Testis (tissue), 3 donors: Measurements from ENCODE around the gene PBX1. TPM values are rescaled to one million over a fixed set of nuclear protein-coding genes. Genes with fewer than 3 reads are reported as not detected.

Experiments
- DNase-seq: peaks from one replicate; pipeline ENCODE4 v3.0.0-alpha.2; 2019
- H3K27ac ChIP-seq, 2 donors: fragments of 200-600 bp; sonication (generic); one replicate each; pipeline ENCODE4 v1.5.1; 2019
- H3K27me3 ChIP-seq: fragments of 200-600 bp; sonication (generic); one replicate; pipeline ENCODE4 v1.5.1; 2019
- H3K36me3 ChIP-seq: fragments of 200-600 bp; sonication (generic); one replicate; pipeline ENCODE4 v1.5.1; 2017; ENCODE audit warnings: low read depth; ENCODE audit errors: missing control alignments
- H3K4me1 ChIP-seq: fragments of 200-600 bp; sonication (generic); one replicate; pipeline ENCODE4 v1.5.1; 2019
- H3K4me3 ChIP-seq, 2 donors: fragments of 200-600 bp; sonication (generic); one replicate each; pipeline ENCODE4 v1.5.1; 2017 to 2019
- H3K9me3 ChIP-seq: fragments of 200-600 bp; sonication (generic); one replicate; pipeline ENCODE4 v1.5.1; 2017
- POLR2A ChIP-seq: fragments of 450-650 bp; IDR thresholded peaks from one replicate; pipeline ENCODE4 v1.6.1; 2017; ENCODE audit warnings: antibody characterized with exemption, mild to moderate bottlenecking, moderate library complexity
- WGBS, 2 donors: methylation state at CpG; one replicate each; pipeline ENCODE4 v1.1.5; 2018; 5-methylcytosine and 5-hydroxymethylcytosine counted together
- intact Hi-C: fragments of 100-400 bp; cut with DNase I; formaldehyde crosslinking; loops from one replicate; pipeline ENCODE4 v1.15.1; 2023; ENCODE audit warnings: low total_unique reads
- polyA plus RNA-seq: library from polyadenylated mRNA; stranded (reverse); fragments of 350-450 nt; fragmentation: Illumina TruSeq; extraction: RNeasy Lipid Tissue Mini Kit (QIAGEN cat#74804); gene quantifications from one replicate; pipeline ENCODE4 v1.2.3, GENCODE V29; 2014; ENCODE audit warnings: low read depth, low replicate concordance; ENCODE audit not compliant: insufficient read depth
- total RNA-seq, 2 donors: library from RNA; depleted of rRNA; stranded (reverse); fragments of >200 nt; gene quantifications; one replicate each; pipeline ENCODE4 v1.2.3, GENCODE V29; 2016
- TF ChIP-seq, protein P1 (sequence below), 3 experiments: fragments of 450-650 bp in 2 of 3; fragments of 200-600 bp in 1 of 3; sonication (generic) in 1 of 3; IDR thresholded peaks; one replicate each; pipeline ENCODE4 v1.5.1; 2016 to 2019; ENCODE audit warnings: antibody characterized with exemption in 3 of 3, mild to moderate bottlenecking in 2 of 3, moderate library complexity in 1 of 3

The PBX1 gene
- total and polyA plus RNA-seq, 3 donors from 2014 or later, result 20.2 to 25.0 (median 20.3) TPM

DNA sequence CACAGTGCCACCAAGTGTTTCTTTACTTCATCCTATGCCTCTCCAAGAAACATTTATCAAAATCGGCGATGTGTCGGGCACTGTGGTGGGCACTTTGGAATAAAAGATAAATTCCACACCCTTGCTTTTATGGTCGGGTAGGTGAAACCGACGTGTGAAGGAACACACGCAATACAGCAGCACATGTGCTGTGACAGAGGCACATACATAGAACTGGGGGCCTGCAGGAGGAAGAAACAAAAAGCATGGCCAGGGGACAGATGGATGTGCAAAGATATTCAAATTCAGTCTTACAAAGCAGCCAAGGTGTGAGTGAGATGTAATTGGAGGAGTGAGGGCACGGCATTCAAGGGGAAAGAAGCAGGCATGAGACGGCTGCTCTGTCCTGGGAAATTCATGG is 282.0 kb downstream of the PBX1 start:
- DNase-seq, result no peak
- TF ChIP-seq, protein P1, sequence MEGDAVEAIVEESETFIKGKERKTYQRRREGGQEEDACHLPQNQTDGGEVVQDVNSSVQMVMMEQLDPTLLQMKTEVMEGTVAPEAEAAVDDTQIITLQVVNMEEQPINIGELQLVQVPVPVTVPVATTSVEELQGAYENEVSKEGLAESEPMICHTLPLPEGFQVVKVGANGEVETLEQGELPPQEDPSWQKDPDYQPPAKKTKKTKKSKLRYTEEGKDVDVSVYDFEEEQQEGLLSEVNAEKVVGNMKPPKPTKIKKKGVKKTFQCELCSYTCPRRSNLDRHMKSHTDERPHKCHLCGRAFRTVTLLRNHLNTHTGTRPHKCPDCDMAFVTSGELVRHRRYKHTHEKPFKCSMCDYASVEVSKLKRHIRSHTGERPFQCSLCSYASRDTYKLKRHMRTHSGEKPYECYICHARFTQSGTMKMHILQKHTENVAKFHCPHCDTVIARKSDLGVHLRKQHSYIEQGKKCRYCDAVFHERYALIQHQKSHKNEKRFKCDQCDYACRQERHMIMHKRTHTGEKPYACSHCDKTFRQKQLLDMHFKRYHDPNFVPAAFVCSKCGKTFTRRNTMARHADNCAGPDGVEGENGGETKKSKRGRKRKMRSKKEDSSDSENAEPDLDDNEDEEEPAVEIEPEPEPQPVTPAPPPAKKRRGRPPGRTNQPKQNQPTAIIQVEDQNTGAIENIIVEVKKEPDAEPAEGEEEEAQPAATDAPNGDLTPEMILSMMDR (IDR thresholded peaks at IDR 0.05), result no peak
- TF ChIP-seq POLR2A, result no peak
- peaks cover 5% of the 10 kb centered on the region for H3K4me1 ChIP-seq
- no peaks in the 10 kb centered on the region for H3K27me3 ChIP-seq
- no peak overlapping the region for H3K4me3 ChIP-seq
- intact Hi-C loops, result no loop called here
- no peaks in the 10 kb centered on the region for H3K9me3 ChIP-seq
- 91 to 92% methylated on average over 9 of the region's 9 CpGs for WGBS, 2 donors
- no peak overlapping the region for H3K27ac ChIP-seq
- H3K36me3 ChIP-seq, result no peaks in the 10 kb centered on the region

DNA sequence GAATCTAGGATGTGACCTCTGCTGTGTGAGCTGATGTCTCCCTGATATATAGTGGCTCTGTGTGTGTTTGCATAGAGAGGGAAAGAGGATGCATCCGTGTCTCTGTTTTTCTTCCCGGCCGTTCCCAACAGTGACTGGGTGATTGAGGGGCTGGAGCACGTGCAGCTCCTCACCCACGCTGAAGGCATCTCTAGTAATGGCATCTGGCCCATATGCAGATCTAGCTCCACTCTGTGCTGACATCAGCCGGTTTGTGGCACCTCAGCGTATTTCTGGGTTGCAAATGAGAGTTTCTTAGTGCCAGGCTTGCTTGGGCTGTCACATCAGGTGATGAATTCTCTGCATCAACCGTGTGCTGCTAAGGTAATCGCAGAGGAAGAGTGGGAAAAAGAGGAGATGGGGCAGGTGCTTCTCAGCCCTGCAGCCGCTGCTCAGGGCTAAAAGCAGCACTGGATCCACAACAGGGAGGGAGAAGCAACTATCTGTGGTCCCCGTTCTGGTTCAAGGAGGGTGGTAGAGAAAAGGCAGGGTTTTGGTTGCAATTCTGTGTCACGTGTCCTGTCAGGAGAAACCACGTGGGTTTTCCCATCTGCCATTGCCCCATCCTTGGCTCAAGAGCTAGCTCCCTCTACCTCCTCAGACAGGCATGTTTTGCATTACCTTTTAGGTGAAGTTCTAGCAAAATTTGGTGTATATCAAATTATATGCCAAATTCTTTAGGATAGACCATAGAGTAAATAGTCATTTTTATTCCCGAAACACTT is 282.9 kb downstream of the PBX1 start:
- Histone ChIP-seq H3K9me3 (no peaks in the 10 kb centered on the region), H3K4me1 (peaks cover under 1% of the 10 kb centered on the region), H3K36me3 (no peaks in the 10 kb centered on the region), H3K27me3 (no peaks in the 10 kb centered on the region), H3K4me3 (no peak overlapping the region), H3K27ac (no peak overlapping the region)
- TF ChIP-seq, protein P1 (IDR thresholded peaks at IDR 0.05), result no peak
- no peak for TF ChIP-seq POLR2A
- WGBS, 2 donors, result 86 to 88% methylated on average over 14 of the region's 14 CpGs
- intact Hi-C loops, result no loop called here
- no peak for DNase-seq

- no peaks in the 10 kb centered on the region for H3K9me3 ChIP-seq
- H3K27me3 ChIP-seq, result no peaks in the 10 kb centered on the region
- H3K36me3 ChIP-seq, result no peaks in the 10 kb centered on the region
- H3K4me1 ChIP-seq, result no peaks in the 10 kb centered on the region
- no peak overlapping the region for H3K27ac ChIP-seq
- WGBS, 2 donors, result 45 to 59% methylated on average over 10 of the region's 10 CpGs
- TF ChIP-seq POLR2A, result no peak
- TF ChIP-seq, protein P1 (IDR thresholded peaks at IDR 0.05), result no peak
- intact Hi-C loops, result no loop called here
- no peak for DNase-seq
- no peak overlapping the region for H3K4me3 ChIP-seq
These were observed 283.9 kb downstream of the PBX1 start for GRCh38 chr1:164842870-164843269.

DNA sequence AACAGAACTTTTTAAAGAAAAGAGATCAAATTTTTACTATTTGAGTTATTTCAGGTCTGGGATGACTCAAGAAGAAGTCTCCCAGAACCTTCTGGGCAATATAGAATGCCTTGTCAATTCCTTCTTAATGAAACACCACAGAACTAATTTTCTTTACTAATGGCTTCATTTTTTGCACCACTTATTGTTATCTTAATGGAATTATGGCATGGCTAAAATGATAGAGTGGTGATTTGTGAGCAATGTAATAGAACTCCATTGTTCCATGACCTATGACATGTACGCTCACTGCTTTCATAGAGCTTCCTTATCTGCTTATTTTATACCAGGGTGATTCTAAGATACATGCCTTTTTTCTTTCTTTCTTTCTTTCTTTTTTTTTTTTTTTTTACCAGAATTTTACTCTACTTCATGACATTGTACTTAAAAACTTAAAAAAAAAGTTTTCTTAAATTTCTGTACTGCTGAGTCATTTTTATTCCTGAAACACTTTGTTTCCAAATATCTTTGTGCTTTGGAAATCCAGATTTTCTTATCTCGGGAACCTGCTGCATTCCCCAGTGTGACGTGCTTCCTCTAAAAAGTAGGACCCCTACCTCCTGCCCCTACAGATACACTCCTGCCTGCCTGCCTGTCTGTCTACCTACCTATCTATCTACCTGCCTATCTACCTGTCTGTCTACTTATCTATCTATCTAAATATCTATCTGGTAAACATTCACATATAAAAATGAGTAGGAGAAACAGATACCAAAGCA is 284.9 kb downstream of the PBX1 start:
- no peak for TF ChIP-seq POLR2A
- TF ChIP-seq, protein P1 (IDR thresholded peaks at IDR 0.05), result no peak
- intact Hi-C loops, result no loop called here
- no peak for DNase-seq
- H3K27ac ChIP-seq, result no peak overlapping the region
- H3K36me3 ChIP-seq, result no peaks in the 10 kb centered on the region
- no peaks in the 10 kb centered on the region for H3K27me3 ChIP-seq
- H3K9me3 ChIP-seq, result no peaks in the 10 kb centered on the region
- no peaks in the 10 kb centered on the region for H3K4me1 ChIP-seq
- WGBS, 2 donors, result 53 to 76% methylated on average over 3 of the region's 3 CpGs
- H3K4me3 ChIP-seq, result no peak overlapping the region
